Keratinocyte (primary cell): Measurements from ENCODE around the gene CYP4F8.

Experiments used
- CTCF ChIP-seq, 3 experiments: IDR thresholded peaks in 1 of 3; conservative IDR thresholded peaks in 1 of 3; optimal IDR thresholded peaks in 1 of 3; 2 replicates in 2 of 3; 3 replicates in 1 of 3; pipeline versions ENCODE3 to v1.5.1; 2011; ENCODE audit warnings: low read length in 3 of 3, mild to moderate bottlenecking in 3 of 3, moderate library complexity in 2 of 3, control low read depth in 1 of 3, inconsistent platforms in 1 of 3; ENCODE audit not compliant: insufficient read depth in 2 of 3; ENCODE audit errors: extremely low read depth in 1 of 3
- EZH2 ChIP-seq: IDR thresholded peaks from one replicate; pipeline ENCODE4 v1.6.1; 2012; ENCODE audit warnings: inconsistent platforms, mild to moderate bottlenecking, low read length, moderate library complexity

DNA sequence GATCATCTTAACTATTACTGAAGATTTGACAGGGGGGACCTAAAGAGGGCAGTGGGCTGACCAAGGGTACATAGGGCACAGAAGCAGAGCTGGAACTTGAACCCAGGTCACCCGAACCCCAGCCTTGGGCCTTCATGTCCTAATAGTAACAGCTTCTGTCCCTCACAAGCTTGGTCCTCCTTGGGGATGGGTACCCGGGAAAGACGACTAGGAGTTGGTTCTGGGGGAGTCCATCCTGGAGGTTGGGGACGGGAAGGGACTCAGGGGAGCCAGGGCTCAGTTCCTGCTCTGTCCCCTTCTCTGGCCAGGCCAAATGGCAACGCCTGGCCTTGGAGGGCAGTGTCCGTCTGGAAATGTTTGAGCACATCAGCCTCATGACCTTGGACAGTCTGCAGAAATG, 39.6 kb upstream of the CYP4F8 start:
- no peak for TF ChIP-seq EZH2
- no peak for TF ChIP-seq CTCF (optimal IDR thresholded peaks at IDR 0.05 in 1 of 3, IDR thresholded peaks at IDR 0.05 in 1 of 3, conservative IDR thresholded peaks at IDR 0.05 in 1 of 3; ENCODE audit: extremely low read depth in 1 of 3, insufficient read depth in 2 of 3, low read length in 3 of 3)
